Lower lobe of right lung (tissue), 2 donors: ENCODE measurements around the gene GPR107. TPM values are rescaled to one million over a fixed set of nuclear protein-coding genes. Genes with fewer than 3 reads are reported as not detected.
A peak's percentile ranks its signal among the peaks of the same experiment; 100 is the strongest.
"Not testable (repeated sequence)": the region's sequence is repeated elsewhere in the genome, so short reads cannot be mapped to it uniquely, and the experiment has no call there.

Experiments
- ATAC-seq, 2 donors: fragments of 200-7000 bp; cut with Tn5 transposase; one replicate each; pipeline ENCODE4 v1.9.1; 2020 to 2022; ENCODE audit warnings: mild to moderate bottlenecking in 2 of 2, moderate library complexity in 2 of 2
- DNase-seq: peaks from one replicate; pipeline ENCODE4 v3.0.0-alpha.2; 2020
- H3K27ac ChIP-seq: fragments of 200-600 bp; one replicate; pipeline ENCODE4 v1.8.0; 2022
- H3K27me3 ChIP-seq: fragments of 200-600 bp; one replicate; pipeline ENCODE4 v1.8.0; 2022; ENCODE audit warnings: low read depth
- H3K36me3 ChIP-seq: fragments of 200-600 bp; one replicate; pipeline ENCODE4 v1.8.0; 2022; ENCODE audit warnings: mild to moderate bottlenecking
- H3K4me1 ChIP-seq: fragments of 200-600 bp; one replicate; pipeline ENCODE4 v1.8.0; 2022
- H3K4me3 ChIP-seq: fragments of 200-600 bp; one replicate; pipeline ENCODE4 v1.8.0; 2022; ENCODE audit warnings: mild to moderate bottlenecking
- H3K9me3 ChIP-seq: fragments of 200-600 bp; one replicate; pipeline ENCODE4 v1.8.0; 2022
- intact Hi-C: fragments of 100-400 bp; cut with DNase I; formaldehyde crosslinking; loops from one replicate; pipeline ENCODE4 v1.11.0; 2022
- long read RNA-seq: library from polyadenylated mRNA; unstranded; transcript quantifications from one replicate; pipeline ENCODE4 v2.0.0, GENCODE V29; 2021
- total RNA-seq: library from RNA; stranded (reverse); fragmentation: NEBNext Ultra II Directional; extraction: Animal tissue kit (Norgen Biotek cat#: 25700); gene quantifications from one replicate; pipeline ENCODE4 v1.2.1, GENCODE V29; 2021
- TF ChIP-seq, protein P1 (sequence below): fragments of 200-600 bp; IDR thresholded peaks from one replicate; pipeline ENCODE4 v1.8.0; 2022; ENCODE audit warnings: antibody characterized with exemption, mild to moderate bottlenecking
- donor health status: DM: no; HTN: yes; CAD: no; lungs with severe emphysema.

The GPR107 gene
- 43.0 TPM for total RNA-seq
- long read RNA-seq, full-length matches to known transcripts, result 1 of 17 reads
- long read RNA-seq, partial matches to known transcripts, result 1 of 17 reads
- long read RNA-seq, other reads (novel, unspliced or antisense), result 15 of 17 reads

DNA sequence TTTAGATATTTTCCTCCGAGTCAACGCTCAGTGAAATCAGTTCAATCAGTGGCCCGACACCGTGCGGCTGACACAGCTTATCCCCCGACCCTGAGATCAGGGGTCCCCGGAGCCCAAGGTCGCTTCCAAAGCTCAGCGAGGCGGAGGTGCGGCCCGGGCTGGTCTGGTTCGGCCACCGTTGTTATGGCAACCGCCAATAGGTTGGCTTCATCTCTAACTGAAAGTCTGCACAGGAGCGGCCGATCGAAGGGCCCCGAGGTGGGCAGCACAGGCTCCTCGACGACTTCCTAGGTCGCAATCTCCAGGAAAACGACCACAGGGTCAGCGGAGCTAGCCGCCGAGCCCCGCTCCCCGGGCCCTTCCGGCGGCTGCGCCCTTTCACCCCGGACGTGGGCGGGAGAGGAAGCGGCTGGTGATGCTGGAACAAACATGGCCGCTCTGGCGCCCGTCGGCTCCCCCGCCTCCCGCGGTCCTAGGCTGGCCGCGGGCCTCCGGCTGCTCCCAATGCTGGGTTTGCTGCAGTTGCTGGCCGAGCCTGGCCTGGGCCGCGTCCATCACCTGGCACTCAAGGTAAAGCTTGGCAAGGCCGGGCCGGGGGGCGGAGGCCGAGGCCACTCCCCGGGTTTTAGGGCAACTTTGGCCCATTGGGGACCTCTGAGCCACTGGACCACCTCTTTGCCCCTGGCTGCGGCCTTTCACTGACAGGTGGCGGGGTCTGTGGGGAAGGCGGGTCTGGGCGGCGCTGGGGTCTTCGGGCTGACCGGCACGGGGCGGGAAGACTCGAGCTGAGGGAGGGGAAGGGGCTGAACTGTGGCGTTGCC, at the start of gene GPR107:
Gene GPR107, plus strand, starts transcription at position 403 of the 821 bp plus-strand sequence. Its CDS starts 27 bp downstream, at position 430.
- ATAC-seq, result peak; percentile 97 to 99
- DNase-seq, result peak; percentile 89
- Histone ChIP-seq H3K36me3 (peaks cover 10% of the 10 kb centered on the region), H3K4me3 (peak within 1 kb of the TSS; percentile 97), H3K4me1 (peaks cover 39% of the 10 kb centered on the region), H3K27me3 (no peaks in the 10 kb centered on the region), H3K27ac (peak within 1 kb of the TSS; percentile 92), H3K9me3 (no peaks in the 10 kb centered on the region)
- intact Hi-C loops, result no loop called here
- TF ChIP-seq, protein P1, sequence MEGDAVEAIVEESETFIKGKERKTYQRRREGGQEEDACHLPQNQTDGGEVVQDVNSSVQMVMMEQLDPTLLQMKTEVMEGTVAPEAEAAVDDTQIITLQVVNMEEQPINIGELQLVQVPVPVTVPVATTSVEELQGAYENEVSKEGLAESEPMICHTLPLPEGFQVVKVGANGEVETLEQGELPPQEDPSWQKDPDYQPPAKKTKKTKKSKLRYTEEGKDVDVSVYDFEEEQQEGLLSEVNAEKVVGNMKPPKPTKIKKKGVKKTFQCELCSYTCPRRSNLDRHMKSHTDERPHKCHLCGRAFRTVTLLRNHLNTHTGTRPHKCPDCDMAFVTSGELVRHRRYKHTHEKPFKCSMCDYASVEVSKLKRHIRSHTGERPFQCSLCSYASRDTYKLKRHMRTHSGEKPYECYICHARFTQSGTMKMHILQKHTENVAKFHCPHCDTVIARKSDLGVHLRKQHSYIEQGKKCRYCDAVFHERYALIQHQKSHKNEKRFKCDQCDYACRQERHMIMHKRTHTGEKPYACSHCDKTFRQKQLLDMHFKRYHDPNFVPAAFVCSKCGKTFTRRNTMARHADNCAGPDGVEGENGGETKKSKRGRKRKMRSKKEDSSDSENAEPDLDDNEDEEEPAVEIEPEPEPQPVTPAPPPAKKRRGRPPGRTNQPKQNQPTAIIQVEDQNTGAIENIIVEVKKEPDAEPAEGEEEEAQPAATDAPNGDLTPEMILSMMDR, result no peak

DNA sequence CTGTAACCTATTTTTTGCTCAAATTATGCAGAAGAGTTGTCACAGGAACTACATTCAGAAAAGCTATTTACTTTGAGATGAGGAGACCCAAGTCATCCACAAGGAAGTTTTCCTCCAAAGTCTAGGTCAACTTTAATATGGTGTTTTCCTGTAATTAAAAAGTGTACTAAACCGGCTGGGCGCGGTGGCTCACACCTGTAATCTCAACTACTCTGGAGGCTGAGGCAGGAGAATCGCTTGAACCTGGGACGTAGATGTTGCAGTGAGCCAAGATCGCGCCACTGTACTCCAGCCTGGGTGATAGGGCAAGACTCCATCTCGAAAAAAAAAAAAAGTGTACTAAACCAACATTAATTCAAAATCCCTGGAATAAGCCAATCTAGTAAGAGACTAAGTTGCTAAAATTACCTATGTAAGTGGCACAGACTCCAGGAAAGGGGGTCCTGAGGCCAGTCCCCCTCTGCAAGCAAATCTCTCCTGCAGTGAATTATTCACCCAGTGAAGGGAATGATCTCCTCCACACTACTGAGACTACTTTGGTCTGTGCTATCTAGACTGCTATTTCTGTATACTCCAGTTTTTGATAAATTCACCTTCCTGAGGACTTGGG, 49.7 kb upstream of the GPR107 start:
- Histone ChIP-seq H3K9me3 (no peaks in the 10 kb centered on the region), H3K27me3 (no peaks in the 10 kb centered on the region), H3K4me3 (no peak overlapping the region), H3K27ac (no peak overlapping the region), H3K36me3 (no peaks in the 10 kb centered on the region), H3K4me1 (peaks cover 13% of the 10 kb centered on the region)
- TF ChIP-seq, protein P1, result no peak
- ATAC-seq, result no peak
- DNase-seq, result no peak
- intact Hi-C loops, result no loop called here

DNA sequence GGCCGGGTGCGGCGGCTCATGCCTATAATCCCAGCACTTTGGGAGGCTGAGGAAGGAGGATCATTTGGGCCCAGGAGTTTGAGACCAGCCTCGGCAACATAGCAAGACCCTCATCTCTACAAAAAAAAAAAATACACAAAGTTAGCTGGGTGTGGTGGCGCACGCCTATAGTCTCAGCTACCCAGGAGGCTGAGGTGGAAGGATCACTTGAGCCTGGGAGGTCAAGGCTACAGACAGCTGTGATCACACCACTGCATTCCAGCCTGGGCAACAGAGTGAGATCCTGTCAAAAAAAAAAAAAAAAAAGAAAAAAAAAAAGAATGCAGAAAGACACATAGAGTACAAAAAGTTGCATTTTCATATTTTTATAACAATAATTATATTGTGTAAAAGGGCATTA, 46.8 kb upstream of the GPR107 start:
- H3K9me3 ChIP-seq, H3K27ac ChIP-seq, DNase-seq, intact Hi-C loops, ATAC-seq, H3K4me1 ChIP-seq, H3K36me3 ChIP-seq, H3K4me3 ChIP-seq, H3K27me3 ChIP-seq: not testable (repeated sequence)

DNA sequence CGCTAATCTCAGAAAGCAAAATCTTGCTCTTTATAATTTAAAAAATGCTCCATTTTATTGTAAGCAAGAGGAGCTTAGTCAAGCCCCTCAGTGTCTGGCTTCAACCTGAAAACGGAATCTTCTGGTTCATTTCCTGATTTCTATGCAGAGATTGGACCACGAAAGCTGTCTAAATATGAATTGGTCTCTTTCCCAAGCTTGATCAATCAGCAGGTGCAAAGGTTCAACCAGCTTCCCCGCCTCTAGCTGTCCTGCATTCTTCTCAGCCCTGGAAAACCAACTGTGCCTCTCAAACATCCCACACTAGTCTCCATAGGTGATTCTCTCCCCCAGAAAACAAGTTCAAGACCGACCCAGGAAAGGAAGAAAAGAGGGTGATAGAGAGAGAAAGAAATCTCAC, 45.2 kb upstream of the GPR107 start:
- intact Hi-C loops, result no loop called here
- ATAC-seq, result no peak
- no peak for DNase-seq
- TF ChIP-seq, protein P1, result no peak
- peaks cover 9% of the 10 kb centered on the region for H3K4me1 ChIP-seq
- no peak overlapping the region for H3K27ac ChIP-seq
- H3K9me3 ChIP-seq, result no peaks in the 10 kb centered on the region
- H3K4me3 ChIP-seq, result no peak overlapping the region
- no peaks in the 10 kb centered on the region for H3K36me3 ChIP-seq
- no peaks in the 10 kb centered on the region for H3K27me3 ChIP-seq

DNA sequence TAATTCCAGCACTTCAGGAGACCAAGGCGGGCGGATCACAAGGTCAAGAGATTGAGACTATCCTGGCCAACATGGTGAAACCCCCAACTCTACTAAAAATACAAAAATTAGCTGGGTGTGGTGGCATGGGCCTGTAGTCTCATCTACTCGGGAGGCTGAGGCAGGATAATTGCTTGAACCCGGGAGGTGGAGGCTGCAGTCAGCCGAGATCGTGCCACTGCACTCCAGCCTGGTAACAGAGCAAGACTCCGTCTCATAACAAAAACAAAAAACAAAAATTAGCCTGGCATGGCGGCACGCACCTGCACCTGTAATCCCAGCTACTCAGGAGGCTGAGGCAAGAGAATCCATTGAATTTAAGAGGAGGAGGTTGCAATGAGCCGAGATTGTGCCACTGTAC, 44.2 kb upstream of the GPR107 start:
- intact Hi-C loops, ATAC-seq, H3K4me1 ChIP-seq, H3K4me3 ChIP-seq, H3K27ac ChIP-seq, H3K27me3 ChIP-seq, H3K9me3 ChIP-seq, DNase-seq, H3K36me3 ChIP-seq: not testable (repeated sequence)

DNA sequence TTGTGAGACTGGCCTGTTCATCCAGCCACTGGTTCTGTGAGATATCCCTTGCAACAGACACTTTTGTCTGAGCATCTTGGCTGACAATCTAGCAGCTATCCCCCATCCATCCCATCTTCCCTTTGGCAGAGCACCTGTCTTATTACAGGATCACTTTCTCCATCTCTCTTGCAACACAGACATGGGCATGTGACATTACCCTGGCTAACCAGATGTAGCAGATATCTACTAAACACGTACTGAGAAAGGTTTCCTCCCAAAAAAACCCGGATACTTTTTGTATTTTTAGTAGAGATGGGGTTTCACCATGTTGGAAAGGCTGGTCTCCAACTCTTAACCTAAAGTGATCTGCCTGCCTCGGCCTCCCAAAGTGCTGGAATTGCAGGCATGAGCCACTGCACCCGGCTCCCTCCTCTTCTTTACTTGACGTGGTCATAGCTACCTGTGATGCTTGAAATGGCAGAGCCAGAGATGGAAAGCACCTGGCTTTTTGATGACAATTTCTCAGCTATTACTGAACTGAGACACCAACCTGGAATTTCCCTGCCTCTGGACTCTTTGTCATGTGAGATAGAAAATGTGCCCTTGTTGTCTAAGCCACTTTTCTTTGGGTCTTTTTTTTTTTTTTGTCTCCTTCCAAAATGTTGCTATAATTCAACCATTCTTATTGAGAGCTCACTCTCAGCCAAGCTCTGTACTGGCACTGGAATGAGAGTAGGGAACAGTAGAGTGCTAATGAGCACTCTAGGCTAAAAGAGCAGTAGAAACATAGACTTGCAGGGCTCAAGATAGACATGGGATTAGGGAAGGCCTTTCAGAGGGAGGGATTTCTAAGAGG, 43.3 kb upstream of the GPR107 start:
- Histone ChIP-seq H3K4me1 (peaks cover 9% of the 10 kb centered on the region), H3K4me3 (no peak overlapping the region), H3K36me3 (no peaks in the 10 kb centered on the region), H3K27me3 (no peaks in the 10 kb centered on the region), H3K27ac (no peak overlapping the region), H3K9me3 (no peaks in the 10 kb centered on the region)
- no peak for DNase-seq
- intact Hi-C loops, result no loop called here
- no peak for ATAC-seq
- TF ChIP-seq, protein P1, result no peak
